Endothelial cell of umbilical vein (primary cell): Measurements from ENCODE around the gene PLEKHA6. TPM values are rescaled to one million over a fixed set of nuclear protein-coding genes. Genes with fewer than 3 reads are reported as not detected.

Experiments used
- BruUV-seq: library from RNA; stranded (reverse); fragments of 400-500 nt; replicated peaks from 2 replicates; lab custom pipeline; 2021; lab: Mats Ljungman, UMichigan
- CTCF ChIA-PET: fragments of 300-600, 350-600 bp; sonication (Branson Sonifier 250); formaldehyde crosslinking; loops from one replicate; lab custom pipeline; 2021; ENCODE audit warnings: antibody characterized with exemption, inconsistent platforms; lab: Charles Lee
- POLR2A ChIA-PET: fragments of 300-600, 350-600 bp; sonication (Branson Sonifier 250); formaldehyde crosslinking; loops from one replicate; lab custom pipeline; 2021; ENCODE audit warnings: antibody characterized with exemption, inconsistent platforms; lab: Charles Lee
- DNase-seq: peaks from one replicate; pipeline ENCODE4 v3.0.0-alpha.2; 2011; ENCODE audit warnings: low read depth, low spot score
- FAIRE-seq: peaks from 2 replicates; lab custom pipeline; 2011; peaks lifted over from hg19 to GRCh38; lab: Jason Lieb, UNC
- H2AFZ ChIP-seq: 2 replicates; pipeline ENCODE4 v1.6.0; 2012; ENCODE audit warnings: low read depth, low read length, control low read depth, inconsistent platforms
- H3K27ac ChIP-seq: 2 replicates; pipeline ENCODE4 v1.5.1; 2011; ENCODE audit warnings: low read depth, mild to moderate bottlenecking, control low read depth, low read length, moderate library complexity; ENCODE audit not compliant: insufficient read depth
- H3K27me3 ChIP-seq, 2 experiments: 2 replicates each; pipeline versions ENCODE4 v1.6.0 to v1.6.1; 2011; ENCODE audit warnings: low read length in 2 of 2, mixed read lengths in 1 of 2; ENCODE audit not compliant: control insufficient read depth in 2 of 2, insufficient read depth in 2 of 2
- H3K36me3 ChIP-seq, 2 experiments: 2 replicates in 1 of 2; 3 replicates in 1 of 2; pipeline ENCODE4 v1.5.1; 2011; ENCODE audit warnings: low read length in 2 of 2, mild to moderate bottlenecking in 1 of 2, moderate library complexity in 1 of 2; ENCODE audit not compliant: control insufficient read depth in 2 of 2, insufficient read depth in 2 of 2; ENCODE audit errors: extremely low read depth in 1 of 2
- H3K4me1 ChIP-seq: 3 replicates; pipeline ENCODE4 v1.5.1; 2011; ENCODE audit warnings: mild to moderate bottlenecking, low read length; ENCODE audit not compliant: control insufficient read depth, insufficient read depth; ENCODE audit errors: extremely low read depth
- H3K4me2 ChIP-seq: 2 replicates; pipeline ENCODE4 v1.6.1; 2011; ENCODE audit warnings: low read length, control low read depth, mixed read lengths; ENCODE audit not compliant: insufficient read depth
- H3K4me3 ChIP-seq, 3 experiments: fragments of 200-600 bp in 1 of 3; sonication (generic), shearing (Covaris generic) in 1 of 3; replicated peaks in 1 of 3; 2 replicates each; pipeline ENCODE4 v1.5.1; 2011 to 2016; ENCODE audit warnings: control low read depth in 3 of 3, low read length in 3 of 3, mild to moderate bottlenecking in 2 of 3, inconsistent platforms in 1 of 3, low read depth in 1 of 3, moderate library complexity in 1 of 3; ENCODE audit not compliant: insufficient read depth in 1 of 3
- H3K79me2 ChIP-seq: 2 replicates; pipeline ENCODE4 v1.6.0; 2012; ENCODE audit warnings: low read length, inconsistent platforms; ENCODE audit not compliant: control insufficient read depth, insufficient read depth
- H3K9ac ChIP-seq: replicated peaks from 2 replicates; pipeline ENCODE3; 2011; ENCODE audit warnings: low read length, control low read depth; ENCODE audit not compliant: insufficient read depth; ENCODE audit errors: extremely low read depth
- H3K9me1 ChIP-seq: replicated peaks from 3 replicates; pipeline ENCODE4 v1.6.0; 2011; ENCODE audit warnings: mild to moderate bottlenecking, low read length; ENCODE audit not compliant: control insufficient read depth, insufficient read depth; ENCODE audit errors: extremely low read depth
- H3K9me3 ChIP-seq: replicated peaks from 2 replicates; pipeline ENCODE4 v1.5.1; 2012; ENCODE audit warnings: low read length, inconsistent platforms; ENCODE audit not compliant: control insufficient read depth, insufficient read depth
- H4K20me1 ChIP-seq: replicated peaks from 2 replicates; pipeline ENCODE3; 2011; ENCODE audit warnings: mild to moderate bottlenecking, low read length; ENCODE audit not compliant: control insufficient read depth, insufficient read depth; ENCODE audit errors: extremely low read depth
- CTCF ChIP-seq, 2 donors: IDR thresholded peaks; 1 replicate in 1 of 2; 2 replicates in 1 of 2; pipeline ENCODE4 v1.5.1; 2011; ENCODE audit warnings: low read length in 2 of 2, mild to moderate bottlenecking in 2 of 2, moderate library complexity in 2 of 2, control low read depth in 1 of 2, inconsistent platforms in 1 of 2, low read depth in 1 of 2; ENCODE audit not compliant: insufficient read depth in 1 of 2; ENCODE audit errors: extremely low read depth in 1 of 2
- EZH2 ChIP-seq: IDR thresholded peaks from 2 replicates; pipeline ENCODE4 v1.6.1; 2012; ENCODE audit warnings: borderline replicate concordance, low read depth, mild to moderate bottlenecking, moderate library complexity, low read length, inconsistent platforms; ENCODE audit not compliant: severe bottlenecking
- FOS ChIP-seq: IDR thresholded peaks from 2 replicates; pipeline ENCODE4 v1.6.1; 2011; ENCODE audit warnings: mild to moderate bottlenecking, low read length, moderate library complexity, borderline replicate concordance; ENCODE audit not compliant: insufficient read depth
- GATA2 ChIP-seq: IDR thresholded peaks from 2 replicates; pipeline ENCODE4 v1.7.0; 2011; ENCODE audit warnings: low read depth, mild to moderate bottlenecking, moderate library complexity, mixed read lengths, low read length; ENCODE audit not compliant: insufficient read length, insufficient read depth
- JUN ChIP-seq: IDR thresholded peaks from 2 replicates; pipeline ENCODE4 v1.6.1; 2011; ENCODE audit warnings: borderline replicate concordance, low read depth; ENCODE audit not compliant: insufficient read length, insufficient read depth
- MAX ChIP-seq: IDR thresholded peaks from 2 replicates; pipeline ENCODE4 v1.6.1; 2011; ENCODE audit not compliant: insufficient read depth, insufficient read length
- MYC ChIP-seq: IDR thresholded peaks from one replicate; pipeline ENCODE4 v1.6.1; 2011; ENCODE audit warnings: mild to moderate bottlenecking, low read depth, low read length
- POLR2A ChIP-seq: IDR thresholded peaks from 2 replicates; pipeline ENCODE4 v1.6.1; 2012; ENCODE audit warnings: low read depth, mild to moderate bottlenecking, control low read depth, low read length
- POLR2AphosphoS5 ChIP-seq: IDR thresholded peaks from 2 replicates; pipeline ENCODE4 v1.6.1; 2012; ENCODE audit warnings: low read depth, mild to moderate bottlenecking, control low read depth, low read length, moderate library complexity; ENCODE audit not compliant: insufficient read depth
- dilution Hi-C: fragments of 300-500 bp; cut with MboI; formaldehyde crosslinking; loops from one replicate; pipeline ENCODE4 v1.15.0; 2019; ENCODE audit warnings: low sequenced_read_pairs; ENCODE audit not compliant: extremely low pct_ligation_motif_present
- intact Hi-C: fragments of 100-400 bp; cut with micrococcal nuclease; formaldehyde crosslinking; loops from one replicate; pipeline ENCODE4 v1.10.0; 2022
- polyA plus RNA-seq, 4 experiments: library from polyadenylated mRNA; depleted of rRNA in 3 of 4; stranded (reverse) in 3 of 4; unstranded in 1 of 4; fragments of >200 nt; gene quantifications; 2 replicates each; pipeline versions ENCODE4 v1.2.1 to v1.2.3, GENCODE V29; 2011 to 2012; ENCODE audit warnings: missing spikeins in 1 of 4
- total RNA-seq: library from RNA; stranded (reverse); gene quantifications from 2 replicates; pipeline ENCODE4 v1.2.3, GENCODE V29; 2021

PLEKHA6 gene
- total and polyA plus RNA-seq, 2 donors (not counting 3 experiments of a cell fraction or from before 2014, with no cell fraction given), result 2.1 to 15.0 TPM

- CTCF ChIA-PET, result interaction anchor here (1.1 kb wide), 1 partner anchor 97 kb away, joined by 5 read pairs; no protein-coding TSS in a partner anchor
- H3K9me1 ChIP-seq, result no peaks in the 10 kb centered on the region
- no peak overlapping the region for H2AFZ ChIP-seq
- H3K4me3 ChIP-seq, result no peak overlapping the region
- no peaks in the 10 kb centered on the region for H3K9me3 ChIP-seq
- TF ChIP-seq FOS (no peak), MYC (no peak), CTCF (IDR thresholded peaks at IDR 0.05; ENCODE audit: extremely low read depth in 1 of 2, insufficient read depth in 1 of 2, low read depth in 1 of 2, low read length in 2 of 2) (no peak), JUN (no peak), EZH2 (no peak), POLR2AphosphoS5 (no peak), GATA2 (no peak), POLR2A (no peak), MAX (no peak)
- no peaks in the 10 kb centered on the region for H3K36me3 ChIP-seq
- FAIRE-seq (no peak), DNase-seq (no peak)
- no peaks in the 10 kb centered on the region for H3K79me2 ChIP-seq
- POLR2A ChIA-PET, result no interaction called here
- H4K20me1 ChIP-seq, result no peaks in the 10 kb centered on the region
- no peaks in the 10 kb centered on the region for H3K27me3 ChIP-seq
- no TSS peak for BruUV-seq
- no peak overlapping the region for H3K4me2 ChIP-seq
- dilution Hi-C loops, result no loop called here
- H3K4me1 ChIP-seq, result peaks cover 35% of the 10 kb centered on the region
- intact Hi-C loops, result no loop called here
- H3K9ac ChIP-seq, result no peak overlapping the region
- H3K27ac ChIP-seq, result no peak overlapping the region
Measured at GRCh38 chr1:204355913-204356312, 3.8 kb downstream of the PLEKHA6 start.
